Loucy (cell line): ENCODE results near the gene PRG2.
A peak's percentile ranks its signal among the peaks of the same experiment; 100 is the strongest.

ENCODE experiments used
- H2AFZ ChIP-seq: fragments of 200-600 bp; sonication (generic); 2 replicates; pipeline ENCODE4 v1.6.0; 2016; ENCODE audit warnings: antibody characterized with exemption, mild to moderate bottlenecking, low read length, moderate library complexity
- H3F3A ChIP-seq: fragments of 200-600 bp; 2 replicates; pipeline ENCODE4 v1.6.0; 2016; ENCODE audit warnings: antibody characterized with exemption, low read depth, mild to moderate bottlenecking
- H3K27me3 ChIP-seq: fragments of 200-600 bp; sonication (generic); 2 replicates; pipeline ENCODE4 v1.6.1; 2014; ENCODE audit warnings: low read length, mild to moderate bottlenecking; ENCODE audit not compliant: insufficient read depth, poor library complexity, severe bottlenecking
- H3K36me3 ChIP-seq: fragments of 200-600 bp; sonication (generic); 2 replicates; pipeline ENCODE4 v1.6.1; 2016; ENCODE audit warnings: low read length; ENCODE audit not compliant: insufficient read depth
- H3K4me1 ChIP-seq: fragments of 200-600 bp; sonication (generic); 2 replicates; pipeline ENCODE4 v1.5.1; 2014; ENCODE audit warnings: low read length, mild to moderate bottlenecking; ENCODE audit not compliant: insufficient read depth, poor library complexity, severe bottlenecking
- H3K4me2 ChIP-seq: fragments of 200-600 bp; sonication (generic); 2 replicates; pipeline ENCODE4 v1.6.0; 2014; ENCODE audit warnings: antibody characterized with exemption, low read length, low read depth, mild to moderate bottlenecking; ENCODE audit not compliant: poor library complexity, severe bottlenecking
- H3K4me3 ChIP-seq: fragments of 200-600 bp; sonication (generic); 2 replicates; pipeline ENCODE4 v1.5.1; 2014; ENCODE audit warnings: low read length, mild to moderate bottlenecking, mixed read lengths; ENCODE audit not compliant: poor library complexity, severe bottlenecking
- H3K79me2 ChIP-seq: fragments of 200-600 bp; sonication (generic); 2 replicates; pipeline ENCODE4 v1.6.1; 2014; ENCODE audit warnings: low read length; ENCODE audit not compliant: insufficient read depth
- H3K9ac ChIP-seq: fragments of 200-600 bp; sonication (generic); 2 replicates; pipeline ENCODE4 v1.6.0; 2014; ENCODE audit warnings: mild to moderate bottlenecking, low read depth, low read length, moderate library complexity; ENCODE audit not compliant: poor library complexity, severe bottlenecking
- H3K9me2 ChIP-seq: fragments of 200-600 bp; sonication (generic); replicated peaks from 2 replicates; pipeline ENCODE4 v1.6.1; 2016; ENCODE audit warnings: low read depth, low read length, mixed read lengths
- H3K9me3 ChIP-seq: fragments of 200-600 bp; sonication (generic); 2 replicates; pipeline ENCODE4 v1.6.1; 2014; ENCODE audit warnings: mild to moderate bottlenecking, antibody characterized with exemption, low read length, low read depth; ENCODE audit not compliant: insufficient read depth
- H4K20me1 ChIP-seq: fragments of 200-600 bp; sonication (generic); 2 replicates; pipeline ENCODE4 v1.6.0; 2014; ENCODE audit warnings: antibody characterized with exemption, low read length, mild to moderate bottlenecking; ENCODE audit not compliant: insufficient read depth, poor library complexity, severe bottlenecking
- CTCF ChIP-seq: fragments of 200-600 bp; sonication (generic); conservative IDR thresholded peaks from 2 replicates; pipeline ENCODE4 v1.5.1; 2014; ENCODE audit warnings: mild to moderate bottlenecking, antibody characterized with exemption, low read length
- EZH2phosphoT487 ChIP-seq: fragments of 200-600 bp; IDR thresholded peaks from 2 replicates; pipeline ENCODE4 v1.6.1; 2018; ENCODE audit warnings: antibody characterized with exemption, mild to moderate bottlenecking, moderate library complexity, borderline replicate concordance

PRG2 gene

GRCh38 chr11:57391539-57391938 is 1.1 kb upstream of the PRG2 start:
- Histone ChIP-seq H3F3A (no peaks in the 10 kb centered on the region), H4K20me1 (no peaks in the 10 kb centered on the region), H3K27me3 (no peaks in the 10 kb centered on the region), H2AFZ (no peak overlapping the region), H3K4me3 (no peak overlapping the region), H3K36me3 (no peaks in the 10 kb centered on the region), H3K9ac (no peak overlapping the region), H3K4me1 (peaks cover 15% of the 10 kb centered on the region), H3K79me2 (no peaks in the 10 kb centered on the region), H3K9me2 (no peaks in the 10 kb centered on the region), H3K4me2 (no peak overlapping the region), H3K9me3 (no peaks in the 10 kb centered on the region)
- TF ChIP-seq EZH2phosphoT487 (no peak), CTCF (no peak)

GRCh38 chr11:57391111-57391510 is 661 bp upstream of the PRG2 start:
- no peak overlapping the region for H3K4me2 ChIP-seq

GRCh38 chr11:57387289-57388030 is 3.0 kb downstream of the PRG2 start:
- Histone ChIP-seq H3K4me3 (no peak overlapping the region), H3K4me2 (no peak overlapping the region), H3K9ac (no peak overlapping the region), H3K27me3 (no peaks in the 10 kb centered on the region), H3K4me1 (peaks cover 11% of the 10 kb centered on the region), H3K36me3 (no peaks in the 10 kb centered on the region), H3K79me2 (no peaks in the 10 kb centered on the region), H3F3A (no peaks in the 10 kb centered on the region), H2AFZ (no peak overlapping the region), H4K20me1 (no peaks in the 10 kb centered on the region), H3K9me3 (no peaks in the 10 kb centered on the region), H3K9me2 (no peaks in the 10 kb centered on the region)
- TF ChIP-seq CTCF: peak; percentile 38
- no peak for TF ChIP-seq EZH2phosphoT487

More at GRCh38 chr11:57391111-57391510, 661 bp upstream of the PRG2 start:
- no peaks in the 10 kb centered on the region for H3F3A ChIP-seq
- H3K4me1 ChIP-seq: peaks cover 15% of the 10 kb centered on the region
- H3K4me3 ChIP-seq: no peak overlapping the region
- H2AFZ ChIP-seq: no peak overlapping the region
- no peaks in the 10 kb centered on the region for H3K9me2 ChIP-seq
- no peaks in the 10 kb centered on the region for H3K36me3 ChIP-seq
- TF ChIP-seq CTCF (no peak), EZH2phosphoT487 (no peak)
- H3K9ac ChIP-seq: no peak overlapping the region
- H3K79me2 ChIP-seq: no peaks in the 10 kb centered on the region
- H4K20me1 ChIP-seq: no peaks in the 10 kb centered on the region
- no peaks in the 10 kb centered on the region for H3K27me3 ChIP-seq
- H3K9me3 ChIP-seq: no peaks in the 10 kb centered on the region
